Choroid plexus epithelial cell (primary cell): ENCODE results near the gene ADAT2.

ENCODE experiments used
- DNase-seq: peaks from one replicate; pipeline ENCODE4 v3.0.0-alpha.2; 2010; ENCODE audit warnings: low read depth
- H3K4me3 ChIP-seq: 2 replicates; pipeline ENCODE4 v1.5.1; 2011; ENCODE audit warnings: low read depth, mild to moderate bottlenecking, control low read depth, low read length, moderate library complexity
- TF ChIP-seq, protein P1 (sequence below): conservative IDR thresholded peaks from 2 replicates; pipeline ENCODE4 v1.5.1; 2011; ENCODE audit warnings: low read depth, mild to moderate bottlenecking, control low read depth, inconsistent platforms, low read length, moderate library complexity

ADAT2 gene

DNA sequence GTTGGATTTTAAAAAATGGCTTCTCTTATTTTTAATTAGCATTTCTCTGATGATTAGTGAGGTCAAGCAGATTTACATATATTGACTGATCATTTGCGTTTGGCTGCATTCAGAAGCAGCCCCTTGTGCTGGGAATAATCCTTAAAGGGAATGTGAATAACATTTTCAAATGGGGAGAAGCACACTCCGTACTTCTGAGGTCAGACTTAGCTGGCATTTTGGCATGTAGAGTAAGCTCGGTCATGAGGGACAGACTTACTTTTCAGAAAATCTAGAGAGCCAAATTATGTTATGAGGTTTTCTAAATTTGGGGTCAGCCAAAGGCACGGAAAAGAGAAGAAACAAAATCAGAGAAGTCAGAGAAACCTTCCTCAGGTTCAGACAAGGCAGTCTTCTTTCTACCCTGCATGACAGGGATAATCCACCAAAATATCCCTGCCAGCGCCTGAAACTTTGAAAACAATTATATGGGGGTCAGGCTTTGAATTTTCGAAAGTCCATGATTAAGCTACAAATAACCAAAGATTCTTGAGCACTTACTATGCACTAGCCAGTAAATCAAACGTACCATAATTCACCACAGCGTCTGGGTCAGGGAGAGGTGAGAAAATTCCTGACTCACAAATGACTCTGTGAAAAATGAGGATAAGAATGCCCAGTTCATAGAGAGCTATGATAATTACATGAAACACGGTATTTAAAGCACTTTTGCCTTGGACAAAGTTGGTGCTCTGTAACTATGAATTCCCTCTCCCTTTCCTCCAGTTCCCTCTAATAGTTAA, 44.9 kb downstream of the ADAT2 start:
- TF ChIP-seq, protein P1, sequence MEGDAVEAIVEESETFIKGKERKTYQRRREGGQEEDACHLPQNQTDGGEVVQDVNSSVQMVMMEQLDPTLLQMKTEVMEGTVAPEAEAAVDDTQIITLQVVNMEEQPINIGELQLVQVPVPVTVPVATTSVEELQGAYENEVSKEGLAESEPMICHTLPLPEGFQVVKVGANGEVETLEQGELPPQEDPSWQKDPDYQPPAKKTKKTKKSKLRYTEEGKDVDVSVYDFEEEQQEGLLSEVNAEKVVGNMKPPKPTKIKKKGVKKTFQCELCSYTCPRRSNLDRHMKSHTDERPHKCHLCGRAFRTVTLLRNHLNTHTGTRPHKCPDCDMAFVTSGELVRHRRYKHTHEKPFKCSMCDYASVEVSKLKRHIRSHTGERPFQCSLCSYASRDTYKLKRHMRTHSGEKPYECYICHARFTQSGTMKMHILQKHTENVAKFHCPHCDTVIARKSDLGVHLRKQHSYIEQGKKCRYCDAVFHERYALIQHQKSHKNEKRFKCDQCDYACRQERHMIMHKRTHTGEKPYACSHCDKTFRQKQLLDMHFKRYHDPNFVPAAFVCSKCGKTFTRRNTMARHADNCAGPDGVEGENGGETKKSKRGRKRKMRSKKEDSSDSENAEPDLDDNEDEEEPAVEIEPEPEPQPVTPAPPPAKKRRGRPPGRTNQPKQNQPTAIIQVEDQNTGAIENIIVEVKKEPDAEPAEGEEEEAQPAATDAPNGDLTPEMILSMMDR = no peak
- H3K4me3 ChIP-seq = no peak overlapping the region
- DNase-seq = peak; percentile 26

DNA sequence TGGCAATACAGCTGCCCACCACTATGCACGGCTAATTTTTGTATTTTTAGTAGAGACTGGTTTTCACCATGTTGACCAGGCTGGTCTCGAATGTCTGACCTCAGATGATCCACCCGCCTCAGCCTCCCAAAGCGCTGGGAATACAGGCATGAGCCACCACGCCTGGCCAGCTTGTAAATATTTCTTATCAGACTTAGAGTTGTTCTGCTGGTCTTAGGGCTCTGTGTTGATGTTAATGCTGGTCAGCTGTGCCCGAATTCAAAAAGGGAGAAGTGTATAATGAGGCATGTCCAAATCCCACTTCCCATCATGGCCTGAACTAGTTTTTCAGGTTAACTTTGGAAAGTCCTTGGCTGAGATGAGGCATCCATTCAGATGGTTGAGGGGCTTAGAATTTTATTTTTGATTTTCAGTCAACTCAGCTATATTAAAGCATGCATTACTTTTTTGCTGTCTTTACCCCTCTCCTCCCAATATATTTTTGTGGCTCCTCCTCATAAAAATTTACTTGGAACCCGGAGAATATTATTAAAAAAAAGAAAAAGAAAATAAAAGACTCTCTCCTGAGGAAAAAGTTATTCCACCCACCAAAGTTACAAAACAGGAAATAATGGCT, 47.7 kb downstream of the ADAT2 start:
- TF ChIP-seq, protein P1 = no peak
- H3K4me3 ChIP-seq = no peak overlapping the region
- DNase-seq = no peak

DNA sequence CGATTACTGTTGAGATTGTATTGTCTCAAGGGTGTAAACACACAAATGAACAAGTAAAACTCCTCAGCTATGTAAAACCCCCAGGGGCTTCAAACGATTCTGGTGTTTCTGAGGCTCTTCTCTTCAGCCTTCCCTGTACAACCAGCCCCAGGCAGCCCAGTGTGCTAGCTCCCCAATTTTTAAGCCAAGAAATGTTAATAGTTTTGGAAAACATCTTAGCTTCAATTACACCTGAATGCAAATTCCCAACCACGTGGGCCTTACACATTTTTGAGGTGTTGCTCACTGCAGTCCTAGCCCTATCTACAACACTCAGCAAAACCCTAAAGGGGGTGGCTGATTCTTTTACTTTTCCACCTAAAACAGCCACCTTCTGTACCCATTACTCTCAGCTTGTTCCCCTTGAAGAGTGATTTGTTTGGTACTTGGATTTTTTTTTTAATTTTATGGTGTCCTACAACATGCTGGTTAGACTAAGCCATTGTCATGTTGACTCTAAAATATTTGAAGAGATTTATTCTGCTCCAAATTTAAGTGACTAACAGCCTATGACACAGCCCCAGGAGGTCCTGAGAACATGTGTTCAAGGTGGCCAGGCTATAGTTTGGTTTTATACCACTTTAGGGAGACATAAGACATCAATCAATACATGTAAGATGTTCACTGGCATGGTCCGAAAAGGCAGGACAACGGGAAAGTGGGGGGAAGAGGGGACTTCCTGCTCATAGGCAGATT, 48.7 kb downstream of the ADAT2 start:
- TF ChIP-seq, protein P1 = no peak
- no peak overlapping the region for H3K4me3 ChIP-seq
- no peak for DNase-seq

DNA sequence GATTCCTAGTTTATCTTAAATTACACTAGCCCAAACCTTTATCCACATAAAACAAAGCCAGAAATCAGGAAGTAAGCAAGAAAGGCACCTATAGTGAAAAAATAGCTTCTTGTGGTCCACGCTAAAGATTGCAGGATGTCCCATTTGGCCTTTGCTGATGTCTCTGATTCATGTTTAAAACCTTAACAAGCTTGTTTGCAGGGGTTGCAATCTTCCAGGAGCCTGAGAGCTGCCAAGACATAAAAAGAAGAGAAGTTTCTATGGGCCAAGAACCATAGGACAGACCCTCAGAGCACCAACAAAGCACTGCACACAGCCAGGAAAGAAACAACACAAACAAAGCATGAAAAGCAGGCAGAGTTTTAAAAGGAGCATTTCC, 49.4 kb downstream of the ADAT2 start:
- H3K4me3 ChIP-seq = no peak overlapping the region
- no peak for DNase-seq
- TF ChIP-seq, protein P1 = no peak

DNA sequence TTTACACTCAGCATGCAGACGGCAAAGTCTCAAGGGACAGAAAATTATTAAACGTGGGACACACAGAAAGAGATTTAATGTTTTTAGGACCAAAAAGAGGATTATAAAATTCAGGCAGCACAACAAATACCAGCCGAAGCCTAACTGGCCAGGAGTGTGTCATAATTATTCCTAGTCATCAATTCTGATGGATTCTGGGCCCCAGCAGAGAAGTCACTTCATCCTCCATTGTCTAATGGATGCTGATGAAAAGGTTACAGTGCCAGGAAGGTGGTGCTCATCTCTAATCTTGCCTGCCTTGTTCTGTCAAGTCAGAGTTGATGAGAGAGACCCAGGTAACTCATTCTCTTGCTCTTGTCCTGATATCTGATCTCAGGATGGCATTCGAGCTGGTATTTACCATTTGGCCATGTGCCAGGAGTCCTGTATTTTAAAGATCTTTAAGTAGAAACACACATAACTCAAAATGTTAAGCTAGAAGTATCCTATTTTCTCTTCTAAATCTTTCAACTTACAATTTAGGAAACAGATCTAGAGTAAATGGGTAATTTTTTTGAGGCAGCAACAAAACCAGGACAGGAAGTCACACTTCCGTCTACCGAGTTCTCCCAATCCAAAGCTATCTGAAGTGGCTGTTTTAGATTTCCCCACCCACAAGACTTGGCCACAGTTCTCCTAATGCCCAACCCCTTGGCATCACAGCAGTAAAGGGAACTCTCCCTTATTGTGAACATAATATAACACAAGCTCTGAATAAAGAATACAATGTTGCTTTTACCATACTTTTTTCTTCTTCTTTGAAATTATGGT, 50.0 kb downstream of the ADAT2 start:
- DNase-seq = no peak
- TF ChIP-seq, protein P1 = no peak
- H3K4me3 ChIP-seq = no peak overlapping the region

DNA sequence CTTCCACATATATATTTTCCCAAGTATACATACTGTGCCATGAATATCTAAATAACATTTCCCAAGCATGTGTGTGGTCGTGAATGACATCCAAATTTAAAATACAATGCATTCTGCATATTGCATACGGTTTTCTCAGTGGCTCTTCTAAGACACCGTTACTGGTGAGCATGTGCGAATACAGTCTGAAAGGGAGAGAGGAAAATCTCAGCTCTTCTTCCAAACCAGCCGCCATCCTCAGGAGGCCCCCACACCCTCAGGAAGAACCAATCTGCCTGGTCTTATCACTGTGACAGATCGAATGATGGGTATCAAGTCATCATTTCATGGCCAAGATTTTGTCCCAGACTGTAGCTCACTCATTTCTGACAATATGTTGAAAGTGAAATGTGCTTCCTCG, 50.7 kb downstream of the ADAT2 start:
- TF ChIP-seq, protein P1 = no peak
- no peak overlapping the region for H3K4me3 ChIP-seq
- no peak for DNase-seq
